BLaER1 treated with 17β-estradiol and CSF1 and Interleukin-3, amounts not matched to agents 10 nM and 100 nM (cell line): Measurements from ENCODE around the gene MSRB3.
"Not testable (repeated sequence)": the region's sequence is repeated elsewhere in the genome, so short reads cannot be mapped to it uniquely, and the experiment has no call there.

Experiments used
- H3K27ac ChIP-seq, 11 experiments: shearing (Covaris generic); formaldehyde crosslinking; 2 replicates each; pipeline ENCODE4 v1.8.1; 2022
- H3K27me3 ChIP-seq, 11 experiments: shearing (Covaris generic); formaldehyde crosslinking; 2 replicates each; pipeline ENCODE4 v1.8.1; 2022
- H3K36me3 ChIP-seq, 11 experiments: shearing (Covaris generic); formaldehyde crosslinking; 2 replicates each; pipeline ENCODE4 v1.8.1; 2022
- H3K4me1 ChIP-seq, 10 experiments: shearing (Covaris generic); formaldehyde crosslinking; 2 replicates each; pipeline ENCODE4 v1.8.1; 2022
- H3K4me2 ChIP-seq, 11 experiments: shearing (Covaris generic); formaldehyde crosslinking; 2 replicates each; pipeline ENCODE4 v1.8.1; 2022
- H3K4me3 ChIP-seq, 10 experiments: shearing (Covaris generic); formaldehyde crosslinking; 2 replicates each; pipeline ENCODE4 v1.8.1; 2022
- H3K9ac ChIP-seq, 11 experiments: shearing (Covaris generic); formaldehyde crosslinking; 2 replicates each; pipeline ENCODE4 v1.8.1; 2022
- H3K9me3 ChIP-seq, 11 experiments: shearing (Covaris generic); formaldehyde crosslinking; replicated peaks in 1 of 11; 2 replicates each; pipeline ENCODE4 v1.8.1; 2022
- H4K20me1 ChIP-seq, 11 experiments: shearing (Covaris generic); formaldehyde crosslinking; 2 replicates each; pipeline ENCODE4 v1.8.1; 2022
- Cebpa-rat ChIP-seq, 11 experiments: shearing (Covaris generic); IDR thresholded peaks; 2 replicates each; pipeline ENCODE4 v1.8.1; 2022

MSRB3 gene

GRCh38 chr12:65470256-65470655, 191.8 kb downstream of the MSRB3 start:
- TF ChIP-seq Cebpa-rat (IDR thresholded peaks at IDR 0.05) = no peak
- no peak overlapping the region for H3K4me2 ChIP-seq

GRCh38 chr12:65472079-65472478, 193.6 kb downstream of the MSRB3 start:
- Histone ChIP-seq H3K9ac (no peak overlapping the region), H3K4me1 (0 out of 20 replicates have a peak, but pooled peaks cover 0 to 2% (median 0%) of the 10 kb centered on the region in 10 experiments), H3K4me2 (no peak overlapping the region), H3K27ac (no peak overlapping the region), H4K20me1 (no peaks in the 10 kb centered on the region), H3K36me3 (no peaks in the 10 kb centered on the region), H3K4me3 (no peak overlapping the region), H3K9me3 (no peaks in the 10 kb centered on the region; a peak in 1 of 22 replicates), H3K27me3 (no peaks in the 10 kb centered on the region)
- TF ChIP-seq Cebpa-rat (IDR thresholded peaks at IDR 0.05) = no peak

More at GRCh38 chr12:65470256-65470655, 191.8 kb downstream of the MSRB3 start:
- no peak overlapping the region for H3K4me3 ChIP-seq
- no peaks in the 10 kb centered on the region for H3K36me3 ChIP-seq
- H3K4me1 ChIP-seq = peaks cover 0 to 4% (median 0%) of the 10 kb centered on the region in 10 experiments; a peak in 1 of 20 replicates
- no peaks in the 10 kb centered on the region; a peak in 1 of 22 replicates for H3K9me3 ChIP-seq
- H3K27me3 ChIP-seq = no peaks in the 10 kb centered on the region
- H3K27ac ChIP-seq = no peak overlapping the region
- no peaks in the 10 kb centered on the region for H4K20me1 ChIP-seq
- H3K9ac ChIP-seq = no peak overlapping the region

- Histone ChIP-seq H3K4me3 (no peak overlapping the region), H3K27ac (no peak overlapping the region), H3K4me1 (no peaks in the 10 kb centered on the region), H3K36me3 (no peaks in the 10 kb centered on the region), H3K9me3 (peaks cover 0 to 9% (median 0%) of the 10 kb centered on the region in 11 experiments; a peak in 2 of 22 replicates), H3K27me3 (no peaks in the 10 kb centered on the region), H3K4me2 (no peak overlapping the region), H3K9ac (no peak overlapping the region), H4K20me1 (no peaks in the 10 kb centered on the region)
- TF ChIP-seq Cebpa-rat (IDR thresholded peaks at IDR 0.05) = no peak
Measured at GRCh38 chr12:65474831-65475230, 196.3 kb downstream of the MSRB3 start.

GRCh38 chr12:65477721-65478120, 199.2 kb downstream of the MSRB3 start:
- Histone ChIP-seq H3K27ac (no peak overlapping the region), H3K36me3 (0 out of 22 replicates have a peak, but pooled peaks cover 0 to 1% (median 0%) of the 10 kb centered on the region in 11 experiments), H3K4me1 (no peaks in the 10 kb centered on the region), H3K4me3 (no peak overlapping the region), H3K4me2 (no peak overlapping the region), H3K9ac (no peak overlapping the region), H3K9me3 (peaks cover 14 to 29% (median 22%) of the 10 kb centered on the region in 11 experiments), H4K20me1 (no peaks in the 10 kb centered on the region), H3K27me3 (no peaks in the 10 kb centered on the region)
- no peak for TF ChIP-seq Cebpa-rat (IDR thresholded peaks at IDR 0.05)

- H3K36me3 ChIP-seq, H3K4me1 ChIP-seq, H3K9ac ChIP-seq, H3K27me3 ChIP-seq, H4K20me1 ChIP-seq, H3K4me2 ChIP-seq, H3K27ac ChIP-seq: not testable (repeated sequence)
- H3K9me3 ChIP-seq = peaks cover 50 to 70% (median 53%) of the 10 kb centered on the region in 11 experiments
- peak overlapping the region in 4 of 10 experiments; percentile 7 to 40 (median 16); a peak in 5 of 20 replicates for H3K4me3 ChIP-seq
Measured at GRCh38 chr12:65483891-65484516, 205.5 kb downstream of the MSRB3 start.

GRCh38 chr12:65488197-65488596, 209.7 kb downstream of the MSRB3 start:
- no peaks in the 10 kb centered on the region for H4K20me1 ChIP-seq
- H3K27ac ChIP-seq = no peak overlapping the region
- peaks cover 0 to 5% (median 0%) of the 10 kb centered on the region in 11 experiments; a peak in 2 of 22 replicates for H3K36me3 ChIP-seq
- no peak overlapping the region for H3K4me2 ChIP-seq
- no peak overlapping the region for H3K4me3 ChIP-seq
- H3K9me3 ChIP-seq = peaks cover 24 to 43% (median 35%) of the 10 kb centered on the region in 11 experiments
- H3K27me3 ChIP-seq = no peaks in the 10 kb centered on the region
- peaks cover 7 to 14% (median 9%) of the 10 kb centered on the region in 10 experiments for H3K4me1 ChIP-seq
- TF ChIP-seq Cebpa-rat (IDR thresholded peaks at IDR 0.05) = no peak
- H3K9ac ChIP-seq = no peak overlapping the region

- Histone ChIP-seq H3K4me1 (peaks cover 20 to 34% (median 29%) of the 10 kb centered on the region in 10 experiments), H3K9ac (no peak overlapping the region), H3K4me3 (no peak overlapping the region), H3K27ac (no peak overlapping the region), H3K36me3 (no peaks in the 10 kb centered on the region), H4K20me1 (no peaks in the 10 kb centered on the region), H3K27me3 (peaks cover 0 to 13% (median 0%) of the 10 kb centered on the region in 11 experiments; a peak in 6 of 22 replicates), H3K4me2 (no peak overlapping the region), H3K9me3 (peaks cover 4 to 23% (median 15%) of the 10 kb centered on the region in 11 experiments)
- TF ChIP-seq Cebpa-rat (IDR thresholded peaks at IDR 0.05) = no peak
Measured at GRCh38 chr12:65490250-65490649, 211.8 kb downstream of the MSRB3 start.

GRCh38 chr12:65492998-65493912, 214.8 kb downstream of the MSRB3 start:
- TF ChIP-seq Cebpa-rat (IDR thresholded peaks at IDR 0.05) = no peak
- H3K4me3 ChIP-seq = no peak overlapping the region
- peak overlapping the region; percentile 40 to 79 (median 58); a peak in 21 of 22 replicates for H3K4me2 ChIP-seq
- peaks cover 0 to 12% (median 5%) of the 10 kb centered on the region in 11 experiments; a peak in 8 of 22 replicates for H3K9me3 ChIP-seq
- H3K27ac ChIP-seq = no peak overlapping the region
- H3K4me1 ChIP-seq = peaks cover 31 to 50% (median 45%) of the 10 kb centered on the region in 10 experiments
- H4K20me1 ChIP-seq = no peaks in the 10 kb centered on the region
- peaks cover 0 to 20% (median 0%) of the 10 kb centered on the region in 11 experiments; a peak in 6 of 22 replicates for H3K27me3 ChIP-seq
- H3K9ac ChIP-seq = no peak overlapping the region
- no peaks in the 10 kb centered on the region for H3K36me3 ChIP-seq

GRCh38 chr12:65493913-65494245, 215.4 kb downstream of the MSRB3 start:
- Histone ChIP-seq H3K27ac (no peak overlapping the region), H3K9me3 (peaks cover 0 to 12% (median 5%) of the 10 kb centered on the region in 11 experiments; a peak in 8 of 22 replicates), H3K4me2 (peak overlapping the region in 10 of 11 experiments; percentile 40 to 79 (median 58); a peak in 19 of 22 replicates), H3K9ac (no peak overlapping the region), H3K4me3 (no peak overlapping the region), H3K27me3 (peaks cover 0 to 20% (median 0%) of the 10 kb centered on the region in 11 experiments; a peak in 6 of 22 replicates), H4K20me1 (no peaks in the 10 kb centered on the region), H3K4me1 (peaks cover 31 to 50% (median 45%) of the 10 kb centered on the region in 10 experiments), H3K36me3 (no peaks in the 10 kb centered on the region)
- no peak for TF ChIP-seq Cebpa-rat (IDR thresholded peaks at IDR 0.05)
